Measurements from ENCODE around the gene FUT8. TPM values are rescaled to one million over a fixed set of nuclear protein-coding genes. Genes with fewer than 3 reads are reported as not detected.

FUT8 gene
- total RNA-seq, 2 donors from 2014 or later: 49.6 to 59.8 TPM

- Mint-ChIP-seq H3K36me3 (ENCODE audit: insufficient read depth in 2 of 2) (peaks cover 4 to 14% of the 10 kb centered on the region in 2 donors), H3K27me3 (ENCODE audit: low read depth) (no peaks in the 10 kb centered on the region), H3K9me3 (peaks cover 0 to 2% of the 10 kb centered on the region in 2 donors), H3K27ac (peak overlapping the region; percentile 14), H3K4me1 (ENCODE audit: low read depth) (peaks cover 39% of the 10 kb centered on the region), H3K4me3 (peak overlapping the region in 1 of 2 donors; percentile 7)
- peak; percentile 68 to 74 for ATAC-seq (replicated peaks in 1 of 2)
- no peak for DNase-seq
These were observed 105.4 kb downstream of the FUT8 start for GRCh38 chr14:65517635-65518542.

- Mint-ChIP-seq H3K27ac (no peak overlapping the region), H3K9me3 (peaks cover 7 to 17% of the 10 kb centered on the region in 2 donors), H3K36me3 (ENCODE audit: insufficient read depth in 2 of 2) (peaks cover 23 to 41% of the 10 kb centered on the region in 2 donors), H3K27me3 (ENCODE audit: low read depth) (no peaks in the 10 kb centered on the region), H3K4me3 (no peak overlapping the region), H3K4me1 (ENCODE audit: low read depth) (peaks cover 19% of the 10 kb centered on the region)
- DNase-seq (no peak), ATAC-seq (replicated peaks in 1 of 2) (no peak)
These were observed 115.5 kb downstream of the FUT8 start for GRCh38 chr14:65528069-65528468.

GRCh38 chr14:65531148-65531547, 118.6 kb downstream of the FUT8 start:
- DNase-seq (no peak), ATAC-seq (replicated peaks in 1 of 2) (no peak)
- no peak overlapping the region for H3K27ac Mint-ChIP-seq
- peaks cover 19% of the 10 kb centered on the region for H3K4me1 Mint-ChIP-seq (ENCODE audit: low read depth)
- peaks cover 18 to 31% of the 10 kb centered on the region in 2 donors for H3K36me3 Mint-ChIP-seq (ENCODE audit: insufficient read depth in 2 of 2)
- H3K27me3 Mint-ChIP-seq (ENCODE audit: low read depth): no peaks in the 10 kb centered on the region
- no peak overlapping the region for H3K4me3 Mint-ChIP-seq
- H3K9me3 Mint-ChIP-seq: peaks cover 5 to 9% of the 10 kb centered on the region in 2 donors

GRCh38 chr14:65533736-65534404, 121.3 kb downstream of the FUT8 start:
- Mint-ChIP-seq H3K4me1 (ENCODE audit: low read depth) (peaks cover 13% of the 10 kb centered on the region), H3K27me3 (ENCODE audit: low read depth) (no peaks in the 10 kb centered on the region), H3K36me3 (ENCODE audit: insufficient read depth in 2 of 2) (peaks cover 11 to 15% of the 10 kb centered on the region in 2 donors), H3K27ac (no peak overlapping the region), H3K9me3 (peaks cover 3% of the 10 kb centered on the region in 2 donors), H3K4me3 (no peak overlapping the region)
- ATAC-seq (replicated peaks in 1 of 2) (no peak), DNase-seq (no peak)

GRCh38 chr14:65536781-65537423, 124.4 kb downstream of the FUT8 start:
- no peaks in the 10 kb centered on the region for H3K4me1 Mint-ChIP-seq (ENCODE audit: low read depth)
- H3K9me3 Mint-ChIP-seq: no peaks in the 10 kb centered on the region

GRCh38 chr14:65548878-65549277, 136.3 kb downstream of the FUT8 start:
- Mint-ChIP-seq H3K9me3 (no peaks in the 10 kb centered on the region), H3K36me3 (ENCODE audit: insufficient read depth in 2 of 2) (no peaks in the 10 kb centered on the region), H3K27me3 (ENCODE audit: low read depth) (no peaks in the 10 kb centered on the region), H3K4me3 (no peak overlapping the region), H3K27ac (no peak overlapping the region), H3K4me1 (ENCODE audit: low read depth) (peaks cover 35% of the 10 kb centered on the region)
- no peak for ATAC-seq (replicated peaks in 1 of 2)
- DNase-seq: no peak

More at GRCh38 chr14:65536781-65537423, 124.4 kb downstream of the FUT8 start:
- ATAC-seq (replicated peaks in 1 of 2): no peak
- no peak overlapping the region for H3K27ac Mint-ChIP-seq
- no peak for DNase-seq
- H3K36me3 Mint-ChIP-seq (ENCODE audit: insufficient read depth in 2 of 2): peaks cover 5% of the 10 kb centered on the region in 2 donors
- H3K27me3 Mint-ChIP-seq (ENCODE audit: low read depth): no peaks in the 10 kb centered on the region
- H3K4me3 Mint-ChIP-seq: no peak overlapping the region

GRCh38 chr14:65549429-65549828, 136.9 kb downstream of the FUT8 start:
- Mint-ChIP-seq H3K27ac (no peak overlapping the region), H3K36me3 (ENCODE audit: insufficient read depth in 2 of 2) (no peaks in the 10 kb centered on the region), H3K4me3 (no peak overlapping the region), H3K9me3 (no peaks in the 10 kb centered on the region), H3K27me3 (ENCODE audit: low read depth) (no peaks in the 10 kb centered on the region), H3K4me1 (ENCODE audit: low read depth) (peaks cover 35% of the 10 kb centered on the region)
- no peak for DNase-seq
- no peak for ATAC-seq (replicated peaks in 1 of 2)

- no peaks in the 10 kb centered on the region for H3K36me3 Mint-ChIP-seq (ENCODE audit: insufficient read depth in 2 of 2)
- ATAC-seq (replicated peaks in 1 of 2) (peak; percentile 47 to 49), DNase-seq (no peak)
- H3K4me1 Mint-ChIP-seq (ENCODE audit: low read depth): peaks cover 35% of the 10 kb centered on the region
- H3K9me3 Mint-ChIP-seq: no peaks in the 10 kb centered on the region
- no peaks in the 10 kb centered on the region for H3K27me3 Mint-ChIP-seq (ENCODE audit: low read depth)
- H3K4me3 Mint-ChIP-seq: peak overlapping the region in 1 of 2 donors; percentile 65
- peak overlapping the region; percentile 81 for H3K27ac Mint-ChIP-seq
These were observed 138.5 kb downstream of the FUT8 start for GRCh38 chr14:65550779-65551643.

GRCh38 chr14:65552724-65553123, 140.2 kb downstream of the FUT8 start:
- no peak overlapping the region for H3K27ac Mint-ChIP-seq
- no peak overlapping the region for H3K4me3 Mint-ChIP-seq
- H3K27me3 Mint-ChIP-seq (ENCODE audit: low read depth): no peaks in the 10 kb centered on the region
- no peak for ATAC-seq (replicated peaks in 1 of 2)
- peaks cover 35% of the 10 kb centered on the region for H3K4me1 Mint-ChIP-seq (ENCODE audit: low read depth)
- no peaks in the 10 kb centered on the region for H3K9me3 Mint-ChIP-seq
- DNase-seq: no peak
- H3K36me3 Mint-ChIP-seq (ENCODE audit: insufficient read depth in 2 of 2): no peaks in the 10 kb centered on the region

GRCh38 chr14:65554837-65555236, 142.3 kb downstream of the FUT8 start:
- ATAC-seq (replicated peaks in 1 of 2) (no peak), DNase-seq (no peak)
- Mint-ChIP-seq H3K27ac (no peak overlapping the region), H3K9me3 (no peaks in the 10 kb centered on the region), H3K27me3 (ENCODE audit: low read depth) (no peaks in the 10 kb centered on the region), H3K36me3 (ENCODE audit: insufficient read depth in 2 of 2) (no peaks in the 10 kb centered on the region), H3K4me3 (no peak overlapping the region), H3K4me1 (ENCODE audit: low read depth) (peaks cover 32% of the 10 kb centered on the region)

GRCh38 chr14:65555358-65555757, 142.8 kb downstream of the FUT8 start:
- no peaks in the 10 kb centered on the region for H3K9me3 Mint-ChIP-seq
- no peaks in the 10 kb centered on the region for H3K27me3 Mint-ChIP-seq (ENCODE audit: low read depth)
- DNase-seq: no peak
- ATAC-seq (replicated peaks in 1 of 2): no peak
- H3K4me1 Mint-ChIP-seq (ENCODE audit: low read depth): peaks cover 28% of the 10 kb centered on the region
- H3K4me3 Mint-ChIP-seq: no peak overlapping the region
- no peaks in the 10 kb centered on the region for H3K36me3 Mint-ChIP-seq (ENCODE audit: insufficient read depth in 2 of 2)
- H3K27ac Mint-ChIP-seq: no peak overlapping the region

GRCh38 chr14:65558363-65558762, 145.8 kb downstream of the FUT8 start:
- Mint-ChIP-seq H3K27me3 (ENCODE audit: low read depth) (no peaks in the 10 kb centered on the region), H3K4me1 (ENCODE audit: low read depth) (peaks cover 6% of the 10 kb centered on the region), H3K36me3 (ENCODE audit: insufficient read depth in 2 of 2) (peaks cover 0 to 4% of the 10 kb centered on the region in 2 donors), H3K9me3 (no peaks in the 10 kb centered on the region), H3K27ac (no peak overlapping the region), H3K4me3 (no peak overlapping the region)
- DNase-seq: no peak
- no peak for ATAC-seq (replicated peaks in 1 of 2)

Measured in activated T-cell treated with anti-CD3 and anti-CD28 coated beads, Interleukin-2, amount 50 U/mL, for 72 hours (primary cell).